Hematopoietic multipotent progenitor cell treated with erythropoietin and hydrocortisone succinate and interleukin-3 and kit ligand, for 4 days (in vitro differentiated cells): ENCODE data around the gene SULT1A1.
"Not testable (repeated sequence)": the region's sequence is repeated elsewhere in the genome, so short reads cannot be mapped to it uniquely, and the experiment has no call there.

Experiments used
- DNase-seq: peaks from one replicate; pipeline ENCODE4 v3.0.0-alpha.2; 2015

SULT1A1 gene

DNA sequence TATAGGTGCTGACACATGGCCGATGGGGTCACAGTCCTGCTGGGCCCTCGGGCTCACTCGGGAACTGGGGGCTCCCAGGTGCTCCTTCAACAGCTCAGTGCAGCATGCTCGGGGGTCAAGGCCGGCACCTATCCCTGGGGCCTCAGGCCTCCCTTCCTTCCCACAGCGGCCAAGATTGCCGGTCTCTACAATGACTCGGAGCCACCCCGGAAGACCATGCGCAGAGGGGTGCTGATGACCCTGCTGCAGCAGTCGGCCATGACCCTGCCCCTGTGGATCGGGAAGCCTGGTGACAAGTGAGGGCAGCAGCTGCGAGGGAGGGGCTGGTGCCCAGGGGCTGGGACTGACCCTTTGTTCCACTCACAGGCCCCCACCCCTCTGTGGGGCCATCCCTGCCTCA, 19.9 kb downstream of the SULT1A1 start:
- DNase-seq = no peak

- DNase-seq = no peak
Measured at GRCh38 chr16:28589069-28589468, 20.8 kb downstream of the SULT1A1 start.

- DNase-seq = no peak
Measured at GRCh38 chr16:28587386-28587785, 22.5 kb downstream of the SULT1A1 start.

DNA sequence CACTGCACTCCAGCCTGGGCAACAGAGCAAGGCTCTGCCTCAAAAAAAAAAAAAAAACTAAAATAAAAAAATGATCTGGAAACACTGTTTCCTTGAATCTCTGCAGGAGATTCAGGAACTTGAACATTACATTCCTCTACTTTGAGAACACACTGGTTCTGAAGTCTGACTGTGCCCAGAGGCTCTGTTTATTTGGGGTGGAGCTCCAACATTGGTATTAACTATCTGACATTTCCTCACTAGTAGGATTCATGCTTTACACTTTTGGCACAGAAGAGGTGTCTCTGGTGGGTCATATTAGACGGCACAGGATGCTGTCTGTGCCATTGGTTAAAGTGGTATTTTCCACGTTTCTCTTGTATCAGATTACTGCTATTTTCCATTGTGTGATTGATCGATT, 23.4 kb downstream of the SULT1A1 start:
- DNase-seq = no peak

- DNase-seq = no peak
Measured at GRCh38 chr16:28585674-28586073, 24.2 kb downstream of the SULT1A1 start.

DNA sequence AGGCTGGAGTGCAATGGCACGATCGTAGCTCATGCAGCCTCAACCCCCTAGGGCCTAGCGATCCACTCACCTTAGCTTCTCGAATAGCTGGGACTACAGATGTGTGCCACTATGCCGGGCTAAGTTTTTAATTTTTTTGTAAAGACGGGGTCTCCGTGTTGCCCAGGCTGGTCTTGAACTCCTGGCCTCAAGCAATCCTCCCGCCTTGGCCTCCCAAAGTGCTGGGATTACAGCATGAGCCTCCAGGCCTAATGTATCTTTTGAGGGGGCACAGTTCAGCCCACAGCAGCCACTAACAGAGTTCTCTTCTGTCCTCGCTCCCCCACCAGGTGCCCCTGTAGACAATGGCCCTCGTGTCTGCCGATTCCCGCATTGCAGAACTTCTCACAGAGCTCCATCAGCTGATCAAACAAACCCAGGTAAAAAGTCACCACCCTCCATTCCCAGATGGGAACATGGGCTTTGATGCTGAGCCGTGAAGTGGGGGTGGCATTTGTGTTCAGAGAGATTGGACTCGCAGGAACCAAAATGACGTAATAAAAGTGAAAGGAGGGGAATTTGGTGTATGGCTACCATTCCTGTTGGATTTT, 29.0 kb downstream of the SULT1A1 start:
- no peak for DNase-seq

- no peak for DNase-seq
Measured at GRCh38 chr16:28575446-28576109, 34.3 kb downstream of the SULT1A1 start.

DNA sequence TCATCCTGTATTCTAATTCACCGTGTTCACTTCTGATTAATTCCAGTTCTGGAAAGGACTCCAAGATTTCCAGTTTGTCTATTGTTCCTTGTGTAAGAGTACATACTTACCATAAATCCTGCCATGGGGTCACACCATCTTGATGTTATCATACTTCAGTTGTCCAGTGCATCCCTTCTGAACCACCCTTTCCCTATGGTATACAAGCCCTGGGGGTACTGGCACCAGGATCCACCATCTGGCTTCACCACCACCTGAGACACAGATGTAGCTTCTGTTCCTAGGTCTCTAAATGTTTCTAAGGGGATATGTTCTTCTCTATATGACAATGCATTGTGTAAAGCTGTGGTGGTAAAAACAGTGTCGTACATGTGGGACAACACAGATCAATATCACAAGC, 34.9 kb downstream of the SULT1A1 start:
- no peak for DNase-seq

- no peak for DNase-seq
Measured at GRCh38 chr16:28573738-28574718, 35.8 kb downstream of the SULT1A1 start.

GRCh38 chr16:28572696-28573510, 36.9 kb downstream of the SULT1A1 start:
- DNase-seq = no peak

- DNase-seq = no peak
Measured at GRCh38 chr16:28569968-28570752, 39.7 kb downstream of the SULT1A1 start.

- DNase-seq = no peak
Measured at GRCh38 chr16:28569021-28569420, 40.8 kb downstream of the SULT1A1 start.

DNA sequence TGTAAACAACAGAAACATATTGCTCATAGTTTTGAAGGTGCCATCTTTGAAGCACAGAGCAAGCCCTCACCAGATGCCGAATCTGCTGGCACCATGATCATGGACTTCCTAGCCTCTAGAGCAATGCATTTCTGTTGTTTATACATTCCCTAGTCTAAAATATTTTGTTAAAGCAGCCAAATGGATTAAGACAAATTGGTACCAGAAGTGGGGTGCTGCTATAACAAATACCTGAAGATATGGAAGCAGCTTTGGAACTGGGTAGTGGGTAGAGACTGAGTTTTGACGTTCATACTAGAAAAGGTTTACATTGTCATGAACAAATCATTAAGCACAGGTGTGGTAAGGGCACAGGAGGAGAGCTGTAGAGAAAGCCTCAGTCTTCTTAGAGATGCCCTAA, 42.6 kb downstream of the SULT1A1 start:
- DNase-seq = no peak

GRCh38 chr16:28566233-28566925, 43.5 kb downstream of the SULT1A1 start:
- DNase-seq = not testable (repeated sequence)

GRCh38 chr16:28563218-28563617, 46.6 kb downstream of the SULT1A1 start:
- no peak for DNase-seq

DNA sequence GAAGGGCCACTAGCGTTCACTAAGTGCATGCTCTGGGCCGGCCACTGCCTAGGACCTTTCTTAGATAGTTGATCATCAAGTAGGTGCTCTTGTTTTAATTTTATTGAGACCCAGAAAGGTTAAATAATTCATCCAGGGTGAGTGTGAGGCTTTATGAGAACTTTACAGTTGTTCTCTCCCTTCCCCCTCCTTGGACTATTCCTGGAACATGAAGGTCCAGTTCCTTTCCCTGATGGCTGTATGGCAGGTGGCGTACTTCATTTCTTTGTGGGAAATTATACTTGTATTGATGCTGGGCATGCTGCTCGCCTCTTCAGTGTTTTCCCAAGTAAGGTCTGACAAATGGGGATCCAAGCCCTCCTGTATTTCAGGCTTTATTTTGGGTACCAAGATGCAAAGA, 47.6 kb downstream of the SULT1A1 start:
- DNase-seq = no peak

DNA sequence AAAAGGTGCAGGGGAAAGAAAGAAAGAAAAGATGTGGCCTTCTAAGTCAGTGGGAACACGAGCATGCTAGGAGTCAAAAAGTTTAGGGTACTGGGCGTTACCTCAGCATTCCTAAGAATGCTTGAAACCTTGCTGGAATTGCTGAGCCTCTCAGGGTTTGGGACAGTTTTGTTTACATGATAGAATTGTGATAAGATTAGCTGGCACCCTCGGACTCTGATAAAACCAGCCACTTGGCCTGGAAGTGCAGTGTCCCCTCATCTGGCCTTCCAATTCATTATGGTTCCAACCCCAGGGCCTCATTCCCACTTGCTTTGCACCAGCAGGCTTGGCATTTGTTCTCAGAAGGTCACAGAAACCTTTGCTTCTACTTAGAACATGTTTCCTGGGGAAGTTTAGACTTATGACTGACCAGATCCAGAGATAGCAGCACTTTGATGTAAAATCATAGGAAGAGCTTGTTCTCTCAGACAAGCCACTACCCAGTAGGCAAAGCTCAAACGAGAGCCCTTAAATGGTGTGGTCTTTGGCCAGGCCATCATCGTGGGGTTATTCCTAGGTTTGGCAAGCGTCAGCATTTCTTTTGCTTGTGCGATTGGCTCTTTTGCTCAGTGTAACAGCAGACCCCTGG, 48.2 kb downstream of the SULT1A1 start:
- no peak for DNase-seq

DNA sequence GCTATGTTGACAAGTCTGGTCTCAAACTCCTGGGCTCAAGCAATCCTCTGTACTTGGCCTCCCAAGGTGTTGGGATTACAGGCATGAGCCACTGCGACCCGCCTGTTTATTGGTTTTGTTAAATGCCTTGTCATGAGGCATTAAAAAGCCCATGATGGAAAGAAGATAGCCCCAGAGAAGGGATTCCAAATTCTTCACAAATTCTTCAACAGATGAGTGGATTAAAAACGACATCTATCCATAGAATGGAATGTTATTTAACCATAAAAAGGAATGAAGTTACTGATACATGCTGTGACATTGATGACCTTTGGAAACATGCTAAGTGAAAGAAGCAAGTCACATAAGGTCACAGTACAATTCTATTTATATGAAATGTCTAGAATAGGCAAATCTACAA, 51.4 kb downstream of the SULT1A1 start:
- DNase-seq = no peak

DNA sequence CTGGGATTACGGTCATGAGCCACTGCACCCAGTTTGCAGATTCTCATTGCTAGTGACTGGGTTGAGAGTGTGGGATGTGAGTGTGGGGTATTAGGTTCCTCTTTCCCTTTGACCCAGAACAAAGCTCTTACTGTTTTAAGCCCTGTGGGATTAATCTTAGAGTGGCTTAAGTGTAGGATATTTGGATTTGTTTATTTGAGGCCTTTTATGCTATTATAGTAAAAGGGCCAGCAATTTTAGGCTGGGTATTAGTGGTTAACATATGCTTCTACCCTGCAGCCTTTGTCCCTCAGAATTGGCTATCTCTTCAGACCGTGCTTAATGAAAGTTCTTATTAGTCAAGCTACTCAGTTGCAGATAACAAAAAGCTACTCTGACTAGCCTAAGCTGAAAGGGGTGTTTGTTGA, 52.9 kb downstream of the SULT1A1 start:
- no peak for DNase-seq

GRCh38 chr16:28555561-28555960, 54.3 kb downstream of the SULT1A1 start:
- DNase-seq = no peak
